GM12874 (cell line): Measurements from ENCODE around the gene RNF123.

ENCODE experiments used
- CTCF ChIP-seq: IDR thresholded peaks from 2 replicates; pipeline ENCODE4 v1.5.1; 2011; ENCODE audit warnings: low read depth, mild to moderate bottlenecking, control low read depth, low read length, moderate library complexity; ENCODE audit not compliant: insufficient read depth

Gene RNF123

GRCh38 chr3:49712631-49713317 is 23.4 kb downstream of the RNF123 start:
- TF ChIP-seq CTCF = no peak

GRCh38 chr3:49713336-49714105 is 24.2 kb downstream of the RNF123 start:
- no peak for TF ChIP-seq CTCF

GRCh38 chr3:49714728-49715550 is 25.6 kb downstream of the RNF123 start:
- TF ChIP-seq CTCF = no peak

GRCh38 chr3:49715611-49716121 is 26.3 kb downstream of the RNF123 start:
- TF ChIP-seq CTCF = no peak

- TF ChIP-seq CTCF = no peak
These were observed 26.8 kb downstream of the RNF123 start for GRCh38 chr3:49716169-49716568.

- TF ChIP-seq CTCF = no peak
These were observed 27.4 kb downstream of the RNF123 start for GRCh38 chr3:49716691-49717210.
